Measurements from ENCODE around the gene TJP1.

TJP1 gene

GRCh38 chr15:29795610-29796009 lies 26.7 kb downstream of the TJP1 start:
- TF ChIP-seq CTCF (IDR thresholded peaks at IDR 0.05; ENCODE audit: extremely low read depth, missing control alignments), result no peak
- no peak for DNase-seq (ENCODE audit: low spot score)

- DNase-seq (ENCODE audit: low spot score), result no peak
- no peak for TF ChIP-seq CTCF (IDR thresholded peaks at IDR 0.05; ENCODE audit: extremely low read depth, missing control alignments)
Observed at GRCh38 chr15:29792426-29793159, 29.7 kb downstream of the TJP1 start.

GRCh38 chr15:29790607-29791006 lies 31.7 kb downstream of the TJP1 start:
- no peak for DNase-seq (ENCODE audit: low spot score)
- no peak for TF ChIP-seq CTCF (IDR thresholded peaks at IDR 0.05; ENCODE audit: extremely low read depth, missing control alignments)

- no peak for TF ChIP-seq CTCF (IDR thresholded peaks at IDR 0.05; ENCODE audit: extremely low read depth, missing control alignments)
- DNase-seq (ENCODE audit: low spot score), result no peak
Observed at GRCh38 chr15:29789871-29790270, 32.4 kb downstream of the TJP1 start.

GRCh38 chr15:29788433-29789034 lies 33.7 kb downstream of the TJP1 start:
- no peak for DNase-seq (ENCODE audit: low spot score)
- TF ChIP-seq CTCF (IDR thresholded peaks at IDR 0.05; ENCODE audit: extremely low read depth, missing control alignments), result no peak

- no peak for DNase-seq (ENCODE audit: low spot score)
- no peak for TF ChIP-seq CTCF (IDR thresholded peaks at IDR 0.05; ENCODE audit: extremely low read depth, missing control alignments)
Observed at GRCh38 chr15:29787767-29788166, 34.5 kb downstream of the TJP1 start.

GRCh38 chr15:29785642-29786041 lies 36.6 kb downstream of the TJP1 start:
- no peak for DNase-seq (ENCODE audit: low spot score)
- no peak for TF ChIP-seq CTCF (IDR thresholded peaks at IDR 0.05; ENCODE audit: extremely low read depth, missing control alignments)

Measured in GM20000 (cell line).